SK-N-SH (cell line): ENCODE results near the gene ZBTB34. TPM values are rescaled to one million over a fixed set of nuclear protein-coding genes. Genes with fewer than 3 reads are reported as not detected.

Experiments
- CTCF ChIA-PET: fragments of 300-600, 350-600 bp; formaldehyde crosslinking; extraction: SDS; loops from one replicate; lab custom pipeline; 2021; lab: Yijun Ruan, JAX
- POLR2A ChIA-PET: fragments of 350-600 bp; sonication (Branson Sonifier 250); formaldehyde crosslinking; extraction: SDS; loops from one replicate; lab custom pipeline; 2020; ENCODE audit warnings: antibody characterized with exemption, inconsistent platforms; lab: Yijun Ruan, JAX
- DNase-seq: peaks from one replicate; pipeline ENCODE4 v3.0.0; 2012
- H2AFZ ChIP-seq: fragments of 200-600 bp; sonication (generic); 2 replicates; pipeline ENCODE4 v1.8.1; 2016; ENCODE audit warnings: antibody characterized with exemption, mild to moderate bottlenecking, low read depth
- H3F3A ChIP-seq: fragments of 200-600 bp; sonication (generic); replicated peaks from 2 replicates; pipeline ENCODE3; 2016; ENCODE audit warnings: antibody characterized with exemption, mild to moderate bottlenecking; ENCODE audit not compliant: insufficient read depth
- H3K27ac ChIP-seq, 2 experiments: fragments of 200-500 bp in 1 of 2; fragments of 200-600 bp in 1 of 2; sonication (Bioruptor generic) in 1 of 2; sonication (generic), shearing (Covaris generic) in 1 of 2; 2 replicates each; pipeline versions ENCODE4 v1.5.1 to v1.6.1; 2014 to 2016; ENCODE audit warnings: low read depth in 2 of 2, inconsistent platforms in 1 of 2, low read length in 1 of 2, mild to moderate bottlenecking in 1 of 2, mixed read lengths in 1 of 2
- H3K27me3 ChIP-seq: fragments of 200-600 bp; sonication (generic), shearing (Covaris generic); 2 replicates; pipeline ENCODE4 v1.6.1; 2016; ENCODE audit warnings: mixed run types; ENCODE audit not compliant: insufficient read depth
- H3K36me3 ChIP-seq, 2 experiments: fragments of 200-500 bp in 1 of 2; fragments of 200-600 bp in 1 of 2; sonication (Bioruptor generic) in 1 of 2; sonication (generic) in 1 of 2; replicated peaks in 1 of 2; 2 replicates each; pipeline versions ENCODE3 to v1.5.1; 2014 to 2016; ENCODE audit warnings: low read length in 1 of 2, mild to moderate bottlenecking in 1 of 2; ENCODE audit not compliant: insufficient read depth in 2 of 2, control insufficient read depth in 1 of 2
- H3K4me1 ChIP-seq, 2 experiments: fragments of 200-500 bp in 1 of 2; fragments of 200-600 bp in 1 of 2; sonication (Bioruptor generic) in 1 of 2; sonication (generic), shearing (Covaris generic) in 1 of 2; 2 replicates each; pipeline versions ENCODE4 v1.5.1 to v1.6.1; 2014 to 2016; ENCODE audit warnings: low read depth in 1 of 2, low read length in 1 of 2, mixed run types in 1 of 2; ENCODE audit not compliant: insufficient read depth in 2 of 2, control insufficient read depth in 1 of 2
- H3K4me2 ChIP-seq: fragments of 200-600 bp; sonication (generic), shearing (Covaris generic); 2 replicates; pipeline ENCODE4 v1.6.1; 2017; ENCODE audit warnings: mixed run types
- H3K4me3 ChIP-seq, 2 experiments: fragments of 200-500 bp in 1 of 2; fragments of 200-600 bp in 1 of 2; sonication (Bioruptor generic) in 1 of 2; sonication (generic), shearing (Covaris generic) in 1 of 2; 2 replicates each; pipeline versions ENCODE4 v1.5.1 to v1.8.1; 2014 to 2016; ENCODE audit warnings: low read depth in 2 of 2, inconsistent platforms in 1 of 2, low read length in 1 of 2, mild to moderate bottlenecking in 1 of 2, mixed read lengths in 1 of 2, moderate library complexity in 1 of 2
- H3K79me2 ChIP-seq: fragments of 200-600 bp; sonication (generic); 2 replicates; pipeline ENCODE4 v1.8.1; 2017; ENCODE audit warnings: mild to moderate bottlenecking; ENCODE audit not compliant: insufficient read depth
- H3K9ac ChIP-seq: fragments of 200-600 bp; sonication (generic); 2 replicates; pipeline ENCODE4 v1.6.1; 2017; ENCODE audit warnings: mixed run types
- H3K9me2 ChIP-seq: fragments of 200-600 bp; sonication (generic); 2 replicates; pipeline ENCODE4 v1.6.1; 2017; ENCODE audit warnings: mixed run types
- H3K9me3 ChIP-seq: fragments of 200-600 bp; sonication (generic); 2 replicates; pipeline ENCODE4 v1.6.1; 2017; ENCODE audit warnings: mixed run types, mild to moderate bottlenecking, moderate library complexity
- H4K20me1 ChIP-seq: fragments of 200-600 bp; sonication (generic); 2 replicates; pipeline ENCODE4 v1.6.1; 2017; ENCODE audit warnings: mild to moderate bottlenecking, mixed run types; ENCODE audit not compliant: insufficient read depth
- CHD2 ChIP-seq: fragments of 150-350 bp; IDR thresholded peaks from 2 replicates; pipeline ENCODE4 v1.6.1; 2018; ENCODE audit warnings: low read length; ENCODE audit not compliant: partially characterized antibody
- JUND ChIP-seq: IDR thresholded peaks from 2 replicates; pipeline ENCODE4 v1.4.0; 2012
- NFIC ChIP-seq: IDR thresholded peaks from 2 replicates; pipeline ENCODE4 v1.4.0; 2012; ENCODE audit warnings: borderline replicate concordance
- NRF1 ChIP-seq: IDR thresholded peaks from 2 replicates; pipeline ENCODE4 v1.6.1; 2012; ENCODE audit warnings: low read depth, mild to moderate bottlenecking, low read length
- RCOR1 ChIP-seq: fragments of 150-350 bp; IDR thresholded peaks from 2 replicates; pipeline ENCODE4 v1.6.1; 2017; ENCODE audit warnings: antibody characterized with exemption, low read length
- RFX5 ChIP-seq: IDR thresholded peaks from 2 replicates; pipeline ENCODE4 v1.6.1; 2012; ENCODE audit warnings: mild to moderate bottlenecking, improper control_type of control experiment, low read length
- TAF1 ChIP-seq: IDR thresholded peaks from 2 replicates; pipeline ENCODE4 v1.6.1; 2012; ENCODE audit warnings: low read depth, mild to moderate bottlenecking, low read length, moderate library complexity, borderline replicate concordance
- TCF12 ChIP-seq: IDR thresholded peaks from 2 replicates; pipeline ENCODE4 v1.4.0; 2012
- TEAD4 ChIP-seq: IDR thresholded peaks from 2 replicates; pipeline ENCODE4 v1.4.0; 2012; ENCODE audit warnings: mild to moderate bottlenecking, borderline replicate concordance; ENCODE audit not compliant: insufficient read depth
- WGBS: methylation state at CpG from one replicate; pipeline ENCODE4 v1.1.6; 2017; ENCODE audit warnings: low lambda C conversion rate; 5-methylcytosine and 5-hydroxymethylcytosine counted together
- polyA plus RNA-seq, 3 experiments: library from polyadenylated mRNA; depleted of rRNA; stranded (reverse); fragments of >200 nt; gene quantifications; 2 replicates each; pipeline ENCODE4 v1.2.3, GENCODE V29; 2012
- TF ChIP-seq, protein P1 (sequence below): IDR thresholded peaks from 2 replicates; pipeline ENCODE4 v1.4.0; 2012; ENCODE audit warnings: low read depth, borderline replicate concordance
- TF ChIP-seq, protein P2 (sequence below): fragments of 200-600 bp; sonication (generic); IDR thresholded peaks from 2 replicates; pipeline ENCODE4 v1.6.1; 2017; ENCODE audit warnings: antibody characterized with exemption, mild to moderate bottlenecking, moderate library complexity

The ZBTB34 gene
- polyA plus RNA-seq, 1 of the 3 experiments (the other 2 are of a cell fraction) = 2.9 TPM

DNA sequence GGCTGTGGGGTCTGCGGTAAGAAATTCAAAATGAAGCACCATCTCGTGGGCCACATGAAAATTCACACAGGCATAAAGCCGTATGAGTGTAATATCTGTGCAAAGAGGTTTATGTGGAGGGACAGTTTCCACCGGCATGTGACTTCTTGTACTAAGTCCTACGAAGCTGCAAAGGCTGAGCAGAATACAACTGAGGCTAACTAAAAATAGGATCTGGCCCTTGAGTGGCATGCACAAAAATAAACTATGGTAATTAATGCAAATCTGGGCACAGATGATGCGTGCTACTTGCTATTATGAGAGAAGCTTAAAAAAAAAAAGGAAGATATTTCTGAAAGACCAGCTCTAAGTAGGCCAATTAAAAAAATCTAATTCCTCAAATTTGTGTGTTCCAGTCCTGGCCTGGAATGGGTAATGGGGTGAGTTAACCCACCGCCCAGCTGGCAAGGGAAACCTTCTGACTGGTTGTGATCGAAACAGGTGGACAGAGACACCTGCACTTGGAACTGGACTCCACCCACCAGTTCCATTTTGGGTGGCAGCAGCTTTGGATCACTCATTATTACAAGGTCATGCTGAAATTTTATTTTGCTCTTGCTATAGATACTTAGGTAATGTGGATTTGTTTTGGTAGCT is 26.6 kb upstream of the ZBTB34 start (continued):
- TF ChIP-seq RFX5 = no peak

DNA sequence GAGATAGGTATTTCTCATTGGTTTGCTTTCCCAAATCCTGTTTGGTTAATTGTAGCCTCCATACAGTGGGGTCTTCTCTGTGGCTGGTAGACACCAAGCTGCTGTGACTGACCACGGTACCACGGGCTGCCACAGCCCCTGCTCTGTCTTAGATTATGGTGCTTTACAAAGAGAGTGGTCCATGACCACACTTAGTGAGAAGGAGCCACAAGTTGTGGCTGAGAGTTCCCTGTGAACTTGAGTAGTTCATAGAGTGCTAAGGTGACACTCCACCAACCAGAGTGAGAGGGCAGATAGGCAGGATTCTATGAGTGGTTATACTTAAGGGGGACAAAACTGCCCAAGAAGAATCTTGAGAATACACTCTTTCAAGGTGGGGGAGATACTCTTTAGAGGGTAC is 25.8 kb upstream of the ZBTB34 start:
- Histone ChIP-seq H3K27ac (no peak overlapping the region), H3F3A (peaks cover 6% of the 10 kb centered on the region), H3K27me3 (no peaks in the 10 kb centered on the region), H3K9ac (no peak overlapping the region), H3K4me3 (no peak overlapping the region), H3K4me1 (no peaks in the 10 kb centered on the region), H3K36me3 (peaks cover 31 to 51% of the 10 kb centered on the region in 2 experiments), H2AFZ (no peak overlapping the region), H4K20me1 (peaks cover 38% of the 10 kb centered on the region), H3K9me2 (no peaks in the 10 kb centered on the region), H3K4me2 (no peak overlapping the region), H3K79me2 (peaks cover 50% of the 10 kb centered on the region), H3K9me3 (no peaks in the 10 kb centered on the region)
- POLR2A ChIA-PET = no interaction called here
- DNase-seq = no peak
- CTCF ChIA-PET = interaction anchor here (1.2 kb wide), 1 partner anchor 25 kb away, joined by 4 read pairs; no protein-coding TSS in a partner anchor
- TF ChIP-seq RFX5 (no peak), TEAD4 (no peak), TAF1 (no peak), NFIC (no peak), JUND (no peak), TCF12 (no peak)
- TF ChIP-seq, protein P1, sequence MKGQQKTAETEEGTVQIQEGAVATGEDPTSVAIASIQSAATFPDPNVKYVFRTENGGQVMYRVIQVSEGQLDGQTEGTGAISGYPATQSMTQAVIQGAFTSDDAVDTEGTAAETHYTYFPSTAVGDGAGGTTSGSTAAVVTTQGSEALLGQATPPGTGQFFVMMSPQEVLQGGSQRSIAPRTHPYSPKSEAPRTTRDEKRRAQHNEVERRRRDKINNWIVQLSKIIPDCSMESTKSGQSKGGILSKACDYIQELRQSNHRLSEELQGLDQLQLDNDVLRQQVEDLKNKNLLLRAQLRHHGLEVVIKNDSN = no peak
- TF ChIP-seq, protein P2, sequence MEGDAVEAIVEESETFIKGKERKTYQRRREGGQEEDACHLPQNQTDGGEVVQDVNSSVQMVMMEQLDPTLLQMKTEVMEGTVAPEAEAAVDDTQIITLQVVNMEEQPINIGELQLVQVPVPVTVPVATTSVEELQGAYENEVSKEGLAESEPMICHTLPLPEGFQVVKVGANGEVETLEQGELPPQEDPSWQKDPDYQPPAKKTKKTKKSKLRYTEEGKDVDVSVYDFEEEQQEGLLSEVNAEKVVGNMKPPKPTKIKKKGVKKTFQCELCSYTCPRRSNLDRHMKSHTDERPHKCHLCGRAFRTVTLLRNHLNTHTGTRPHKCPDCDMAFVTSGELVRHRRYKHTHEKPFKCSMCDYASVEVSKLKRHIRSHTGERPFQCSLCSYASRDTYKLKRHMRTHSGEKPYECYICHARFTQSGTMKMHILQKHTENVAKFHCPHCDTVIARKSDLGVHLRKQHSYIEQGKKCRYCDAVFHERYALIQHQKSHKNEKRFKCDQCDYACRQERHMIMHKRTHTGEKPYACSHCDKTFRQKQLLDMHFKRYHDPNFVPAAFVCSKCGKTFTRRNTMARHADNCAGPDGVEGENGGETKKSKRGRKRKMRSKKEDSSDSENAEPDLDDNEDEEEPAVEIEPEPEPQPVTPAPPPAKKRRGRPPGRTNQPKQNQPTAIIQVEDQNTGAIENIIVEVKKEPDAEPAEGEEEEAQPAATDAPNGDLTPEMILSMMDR = no peak
- WGBS = 92% methylated on average over 2 of the region's 2 CpGs

DNA sequence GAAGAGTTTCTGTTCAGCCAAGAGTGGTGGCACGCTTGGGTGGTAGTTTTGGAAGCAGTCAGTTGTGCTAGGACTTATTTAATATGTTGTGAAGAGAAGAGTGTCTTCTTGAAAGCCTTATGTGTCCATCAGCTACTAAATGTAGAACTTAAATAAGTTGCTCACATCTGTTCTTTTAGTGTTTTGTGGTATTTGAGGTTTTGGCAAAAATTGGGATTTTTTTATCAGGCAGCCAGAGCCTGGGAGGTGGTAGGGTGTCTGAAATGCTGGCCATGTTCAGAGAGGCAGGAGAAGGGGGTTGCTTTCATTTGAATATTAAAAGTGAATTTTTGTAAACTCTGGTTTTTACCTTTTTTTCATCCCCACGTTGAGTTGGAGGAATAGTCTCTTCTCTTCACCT is 24.2 kb upstream of the ZBTB34 start:
- DNase-seq = no peak
- H3K9me3 ChIP-seq = no peaks in the 10 kb centered on the region
- H3K36me3 ChIP-seq = peaks cover 31 to 51% of the 10 kb centered on the region in 2 experiments
- H3K79me2 ChIP-seq = peaks cover 35% of the 10 kb centered on the region
- ChIA-PET CTCF (no interaction called here), POLR2A (no interaction called here)
- no peaks in the 10 kb centered on the region for H3K9me2 ChIP-seq
- H3K4me1 ChIP-seq = no peaks in the 10 kb centered on the region
- WGBS = 100% methylated on average over 2 of the region's 2 CpGs
- no peak overlapping the region for H3K4me2 ChIP-seq
- no peaks in the 10 kb centered on the region for H3K27me3 ChIP-seq
- H4K20me1 ChIP-seq = peaks cover 33% of the 10 kb centered on the region
- peaks cover 9% of the 10 kb centered on the region for H3F3A ChIP-seq
- no peak overlapping the region for H3K27ac ChIP-seq
- H3K9ac ChIP-seq = no peak overlapping the region
- H2AFZ ChIP-seq = no peak overlapping the region
- no peak for TF ChIP-seq RCOR1
- TF ChIP-seq, protein P1 = no peak
- TF ChIP-seq NRF1 = no peak
- no peak for TF ChIP-seq CHD2
- H3K4me3 ChIP-seq = no peak overlapping the region
